B cell (primary cell): ENCODE measurements around the gene CDH5. TPM values are rescaled to one million over a fixed set of nuclear protein-coding genes. Genes with fewer than 3 reads are reported as not detected.

Experiments
- ATAC-seq: fragments of 200-7000 bp; cut with Tn5 transposase; one replicate; pipeline ENCODE4 v1.10.0; 2021; ENCODE audit warnings: low read depth, mild to moderate bottlenecking, moderate number of reproducible peaks, moderate library complexity
- CTCF ChIA-PET: fragments of 350-600 bp; sonication (Branson Sonifier 250); formaldehyde crosslinking; loops from one replicate; lab custom pipeline; 2021; ENCODE audit warnings: antibody characterized with exemption, inconsistent platforms; lab: Charles Lee
- POLR2A ChIA-PET: fragments of 350-600 bp; sonication (Branson Sonifier 250); formaldehyde crosslinking; loops from one replicate; lab custom pipeline; 2021; ENCODE audit warnings: antibody characterized with exemption; lab: Charles Lee
- DNase-seq: peaks from one replicate; pipeline ENCODE4 v3.0.0; 2013
- H2AFZ ChIP-seq: 2 replicates; pipeline ENCODE4 v1.6.1; 2012; ENCODE audit warnings: mild to moderate bottlenecking, low read depth, low read length; ENCODE audit not compliant: insufficient read depth, poor library complexity, severe bottlenecking
- H3K27ac ChIP-seq, 2 donors: 1 replicate in 1 of 2; 2 replicates in 1 of 2; pipeline ENCODE4 v1.5.1; 2012 to 2013; ENCODE audit warnings: low read length in 2 of 2, mild to moderate bottlenecking in 2 of 2, moderate library complexity in 1 of 2
- H3K27me3 ChIP-seq, 4 experiments: fragments of 200-600 bp in 1 of 4; sonication (generic) in 1 of 4; replicated peaks in 1 of 4; 1 replicate in 2 of 4; 2 replicates in 2 of 4; pipeline versions ENCODE4 v1.6.1 to v1.7.0; 2013 to 2016; ENCODE audit warnings: low read length in 3 of 4, mild to moderate bottlenecking in 2 of 4, mixed read lengths in 1 of 4, moderate library complexity in 1 of 4; ENCODE audit not compliant: insufficient read depth in 4 of 4, control insufficient read depth in 3 of 4; ENCODE audit errors: control extremely low read depth in 1 of 4
- H3K36me3 ChIP-seq, 2 experiments: replicated peaks in 1 of 2; 1 replicate in 1 of 2; 2 replicates in 1 of 2; pipeline versions ENCODE4 v1.6.1 to v1.7.1; 2013; ENCODE audit warnings: low read length in 1 of 2; ENCODE audit not compliant: insufficient read depth in 2 of 2, control insufficient read depth in 1 of 2; ENCODE audit errors: control extremely low read depth in 1 of 2, extremely low read depth in 1 of 2
- H3K4me1 ChIP-seq, 2 donors: fragments of 200-600 bp in 1 of 2; sonication (generic) in 1 of 2; 1 replicate in 1 of 2; 2 replicates in 1 of 2; pipeline versions ENCODE4 v1.5.1 to v1.6.1; 2013 to 2017; ENCODE audit warnings: low read length in 2 of 2; ENCODE audit not compliant: control insufficient read depth in 2 of 2, insufficient read depth in 2 of 2
- H3K4me2 ChIP-seq: replicated peaks from 2 replicates; pipeline ENCODE3; 2012; ENCODE audit warnings: mild to moderate bottlenecking, low read depth, low read length; ENCODE audit not compliant: poor library complexity, severe bottlenecking
- H3K4me3 ChIP-seq, 5 experiments: fragments of 200-600 bp in 1 of 5; sonication (generic) in 1 of 5; 1 replicate in 3 of 5; 2 replicates in 2 of 5; pipeline versions ENCODE4 v1.5.1 to v1.7.0; 2011 to 2016; ENCODE audit warnings: low read length in 4 of 5, mild to moderate bottlenecking in 4 of 5, low read depth in 2 of 5, control low read depth in 1 of 5, moderate library complexity in 1 of 5; ENCODE audit not compliant: insufficient read depth in 1 of 5; ENCODE audit errors: control extremely low read depth in 1 of 5, extremely low read depth in 1 of 5
- H3K79me2 ChIP-seq: fragments of 200-600 bp; sonication (generic); one replicate; pipeline ENCODE4 v1.6.0; 2016; ENCODE audit warnings: low read length; ENCODE audit not compliant: control insufficient read depth, insufficient read depth
- H3K9ac ChIP-seq: fragments of 200-600 bp; sonication (generic); 2 replicates; pipeline ENCODE4 v1.6.1; 2017; ENCODE audit warnings: mild to moderate bottlenecking, low read length, moderate library complexity
- H3K9me3 ChIP-seq, 3 donors: one replicate each; pipeline versions ENCODE4 v1.6.1 to v1.7.1; 2013; ENCODE audit warnings: low read length in 2 of 3; ENCODE audit not compliant: control insufficient read depth in 2 of 3, insufficient read depth in 1 of 3; ENCODE audit errors: control extremely low read depth in 1 of 3
- H4K20me1 ChIP-seq: 2 replicates; pipeline ENCODE4 v1.6.0; 2012; ENCODE audit warnings: mild to moderate bottlenecking, low read length; ENCODE audit not compliant: insufficient read depth, control insufficient read depth, poor library complexity, severe bottlenecking
- H3K27ac Mint-ChIP-seq: one replicate; pipeline ENCODE4 v1.8.0; 2021; ENCODE audit warnings: mixed read lengths
- H3K27me3 Mint-ChIP-seq: one replicate; pipeline ENCODE4 v1.8.0; 2021; ENCODE audit warnings: mixed read lengths
- H3K4me1 Mint-ChIP-seq: one replicate; pipeline ENCODE4 v1.8.0; 2021; ENCODE audit warnings: mixed read lengths
- H3K4me3 Mint-ChIP-seq: one replicate; pipeline ENCODE4 v1.8.0; 2021; ENCODE audit warnings: mixed read lengths
- H3K9me3 Mint-ChIP-seq: one replicate; pipeline ENCODE4 v1.8.0; 2022; ENCODE audit warnings: mixed read lengths; ENCODE audit not compliant: insufficient read depth
- CTCF ChIP-seq: fragments of 200-600 bp; IDR thresholded peaks from one replicate; pipeline ENCODE4 v1.8.0; 2022; ENCODE audit warnings: antibody characterized with exemption, mild to moderate bottlenecking
- EZH2 ChIP-seq: IDR thresholded peaks from 2 replicates; pipeline ENCODE4 v1.6.1; 2012; ENCODE audit warnings: borderline replicate concordance, low read depth, mild to moderate bottlenecking, moderate library complexity, low read length; ENCODE audit not compliant: insufficient read depth, poor library complexity, severe bottlenecking
- WGBS: methylation state at CpG from one replicate; pipeline ENCODE4 v1.1.5; 2013; ENCODE audit warnings: missing lambda C conversion rate; ENCODE audit not compliant: insufficient coverage; 5-methylcytosine and 5-hydroxymethylcytosine counted together
- intact Hi-C: fragments of 100-400 bp; cut with micrococcal nuclease; formaldehyde crosslinking; loops from one replicate; pipeline ENCODE4 v1.10.0; 2022
- polyA plus RNA-seq: library from polyadenylated mRNA; depleted of rRNA; stranded (reverse); fragments of >200 nt; gene quantifications from 2 replicates; pipeline ENCODE4 v1.2.3, GENCODE V29; 2012
- total RNA-seq, 2 donors: library from RNA; stranded (reverse); fragments of 120-200 nt in 1 of 2; gene quantifications; 1 replicate in 1 of 2; 2 replicates in 1 of 2; pipeline versions ENCODE4 v1.2.3 to v1.2.4, GENCODE V29; 2013 to 2022

CDH5 gene
- total and polyA plus RNA-seq, 2 donors (not counting 1 experiment from before 2014, with no cell fraction given): not detected

GRCh38 chr16:66427871-66428681 lies 61.6 kb downstream of the CDH5 start:
- no peak overlapping the region for H3K9ac ChIP-seq
- peaks cover 0 to 60% (median 33%) of the 10 kb centered on the region in 4 experiments for H3K27me3 ChIP-seq
- no peak overlapping the region for H3K4me3 ChIP-seq
- 3% methylated on average over 31 of the region's 40 CpGs for WGBS
- CTCF ChIA-PET: interaction anchor here (1.1 kb wide), 1 partner anchor 223 kb away, joined by 3 read pairs; no protein-coding TSS in a partner anchor
- peaks cover 15 to 18% of the 10 kb centered on the region in 2 donors for H3K4me1 ChIP-seq
- H3K27me3 Mint-ChIP-seq: peaks cover 73% of the 10 kb centered on the region
- intact Hi-C loops: no loop called here
- H3K27ac Mint-ChIP-seq: no peak overlapping the region
- no peak overlapping the region for H2AFZ ChIP-seq
- no peaks in the 10 kb centered on the region for H3K36me3 ChIP-seq
- H4K20me1 ChIP-seq: no peaks in the 10 kb centered on the region
- H3K27ac ChIP-seq: no peak overlapping the region
- no peak for DNase-seq
- H3K4me3 Mint-ChIP-seq: peak overlapping the region; percentile 57
- TF ChIP-seq CTCF: no peak
- TF ChIP-seq EZH2: no peak
- no peaks in the 10 kb centered on the region for H3K79me2 ChIP-seq
- POLR2A ChIA-PET: no interaction called here
- ATAC-seq: no peak
- H3K4me2 ChIP-seq: peak overlapping the region; percentile 66
- no peaks in the 10 kb centered on the region for H3K9me3 Mint-ChIP-seq
- peaks cover 0 to 9% (median 0%) of the 10 kb centered on the region in 3 donors for H3K9me3 ChIP-seq
- peaks cover 8% of the 10 kb centered on the region for H3K4me1 Mint-ChIP-seq

GRCh38 chr16:66428682-66429251 lies 62.3 kb downstream of the CDH5 start:
- peaks cover 67% of the 10 kb centered on the region for H3K27me3 Mint-ChIP-seq
- ChIA-PET CTCF (no interaction called here), POLR2A (no interaction called here)
- Histone ChIP-seq H3K36me3 (no peaks in the 10 kb centered on the region), H3K79me2 (no peaks in the 10 kb centered on the region), H3K4me1 (peaks cover 15 to 18% of the 10 kb centered on the region in 2 donors), H3K9ac (no peak overlapping the region), H3K4me2 (no peak overlapping the region), H3K4me3 (no peak overlapping the region), H2AFZ (no peak overlapping the region), H3K27me3 (peaks cover 0 to 60% (median 33%) of the 10 kb centered on the region in 4 experiments), H4K20me1 (no peaks in the 10 kb centered on the region), H3K27ac (no peak overlapping the region), H3K9me3 (peaks cover 0 to 9% (median 0%) of the 10 kb centered on the region in 3 donors)
- H3K9me3 Mint-ChIP-seq: no peaks in the 10 kb centered on the region
- DNase-seq (no peak), ATAC-seq (no peak)
- intact Hi-C loops: no loop called here
- peak overlapping the region; percentile 57 for H3K4me3 Mint-ChIP-seq
- peaks cover 8% of the 10 kb centered on the region for H3K4me1 Mint-ChIP-seq
- TF ChIP-seq CTCF: no peak
- no peak for TF ChIP-seq EZH2
- no peak overlapping the region for H3K27ac Mint-ChIP-seq
- WGBS: 41% methylated on average over 11 of the region's 11 CpGs
